Brain pericyte (primary cell): ENCODE measurements around the gene PURB.
"Not testable (repeated sequence)": the region's sequence is repeated elsewhere in the genome, so short reads cannot be mapped to it uniquely, and the experiment has no call there.

Source experiments
- DNase-seq: peaks from one replicate; pipeline ENCODE4 v3.0.0-alpha.2; 2012; ENCODE audit warnings: low read depth, low spot score

Gene PURB

DNA sequence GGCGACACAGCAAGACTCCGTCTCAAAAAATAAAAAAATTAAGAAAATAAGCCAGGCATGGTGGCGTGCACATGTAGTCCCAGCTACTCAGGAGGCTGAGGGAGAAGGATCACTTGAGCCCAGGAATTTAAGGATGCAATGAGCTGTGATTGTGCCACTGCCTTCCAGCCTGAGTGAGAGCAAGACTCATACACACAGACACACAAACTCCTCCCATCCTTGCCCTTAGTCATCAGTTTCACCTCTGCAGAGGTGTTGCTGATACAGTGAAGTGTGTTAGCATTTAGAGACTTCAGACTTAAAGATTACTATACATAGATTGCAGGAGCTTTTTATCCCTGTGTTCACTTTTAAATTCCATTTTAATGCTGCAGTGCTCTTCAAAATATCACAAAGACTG lies 31.9 kb downstream of the PURB start:
- DNase-seq = no peak

DNA sequence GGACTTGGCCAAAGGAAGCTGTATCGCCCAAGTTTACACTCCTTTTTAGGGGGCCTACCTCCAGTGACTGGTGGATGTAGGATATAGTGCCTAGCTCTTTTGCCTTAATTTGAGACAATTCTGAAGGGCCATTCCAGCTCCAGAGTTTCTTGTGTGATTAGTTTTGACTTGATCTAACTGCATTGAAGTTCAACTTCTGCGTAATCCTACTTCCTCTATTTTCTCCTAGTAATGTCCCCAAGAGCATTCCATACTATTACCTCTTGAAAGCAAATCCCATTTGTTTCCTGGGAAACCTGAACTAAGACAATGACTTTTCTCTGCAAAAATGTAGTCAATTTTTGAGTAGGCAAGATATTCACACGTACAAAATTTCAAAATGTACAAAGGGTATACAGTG lies 32.7 kb downstream of the PURB start:
- DNase-seq = no peak

DNA sequence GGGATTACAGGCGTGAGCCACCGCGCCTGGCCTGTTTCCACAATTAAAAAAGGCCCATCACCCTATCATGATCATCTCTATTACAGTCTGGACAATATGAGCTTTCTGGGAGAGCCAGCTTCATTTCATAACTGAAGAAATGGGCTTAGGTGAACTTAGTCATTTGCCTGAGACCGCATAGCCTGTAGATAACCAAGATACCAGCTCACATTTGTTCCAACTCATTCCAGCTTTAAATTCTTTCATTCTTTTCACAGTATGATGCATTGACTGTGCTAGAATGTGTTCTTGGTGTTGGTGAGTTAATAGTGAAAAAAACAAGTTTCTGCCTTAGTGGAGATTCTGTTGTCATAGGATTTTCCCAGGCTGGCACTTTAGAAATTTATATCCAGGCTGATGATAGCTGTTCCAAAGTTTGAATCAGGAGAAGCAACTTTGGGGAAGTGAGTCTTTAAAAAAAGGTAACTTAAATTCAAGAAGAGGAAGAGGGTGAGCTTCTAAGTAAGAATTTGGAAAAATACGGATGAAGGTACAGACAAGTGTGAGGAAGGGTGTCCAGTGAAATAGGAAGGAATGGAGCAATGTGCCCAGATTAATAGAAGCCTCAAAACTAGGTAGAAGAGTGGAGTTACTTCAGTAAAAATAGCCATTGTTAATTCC lies 35.3 kb downstream of the PURB start:
- no peak for DNase-seq

DNA sequence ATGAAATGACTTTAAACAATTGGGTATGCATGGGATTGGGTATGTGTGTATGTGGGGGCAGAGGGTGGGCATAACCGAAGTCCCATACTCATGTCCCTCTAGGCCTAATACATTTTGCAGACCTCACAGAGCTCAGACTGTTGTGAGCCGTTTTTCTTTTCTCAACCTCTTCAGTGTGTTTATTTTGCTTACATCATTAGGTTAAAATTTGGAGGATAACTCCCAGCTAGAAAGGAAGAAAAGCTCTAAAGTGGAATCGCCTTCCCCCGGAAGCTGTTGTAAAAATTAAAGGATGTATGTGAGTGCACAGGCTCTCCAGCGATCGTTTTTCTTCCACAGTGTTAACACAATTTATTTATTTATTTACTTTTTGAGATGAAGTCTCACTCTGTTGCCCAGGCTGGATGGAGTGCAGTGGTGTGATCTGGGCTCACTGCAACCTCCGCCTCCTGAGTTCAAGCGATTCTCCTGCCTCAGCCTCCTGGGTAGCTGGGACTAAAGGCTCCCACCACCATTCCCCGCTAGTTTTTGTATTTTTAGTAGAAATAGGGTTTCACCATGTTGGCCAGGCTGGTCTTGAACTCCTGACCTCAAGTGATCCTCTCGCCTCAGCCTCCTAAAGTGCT lies 36.0 kb downstream of the PURB start:
- DNase-seq = no peak

DNA sequence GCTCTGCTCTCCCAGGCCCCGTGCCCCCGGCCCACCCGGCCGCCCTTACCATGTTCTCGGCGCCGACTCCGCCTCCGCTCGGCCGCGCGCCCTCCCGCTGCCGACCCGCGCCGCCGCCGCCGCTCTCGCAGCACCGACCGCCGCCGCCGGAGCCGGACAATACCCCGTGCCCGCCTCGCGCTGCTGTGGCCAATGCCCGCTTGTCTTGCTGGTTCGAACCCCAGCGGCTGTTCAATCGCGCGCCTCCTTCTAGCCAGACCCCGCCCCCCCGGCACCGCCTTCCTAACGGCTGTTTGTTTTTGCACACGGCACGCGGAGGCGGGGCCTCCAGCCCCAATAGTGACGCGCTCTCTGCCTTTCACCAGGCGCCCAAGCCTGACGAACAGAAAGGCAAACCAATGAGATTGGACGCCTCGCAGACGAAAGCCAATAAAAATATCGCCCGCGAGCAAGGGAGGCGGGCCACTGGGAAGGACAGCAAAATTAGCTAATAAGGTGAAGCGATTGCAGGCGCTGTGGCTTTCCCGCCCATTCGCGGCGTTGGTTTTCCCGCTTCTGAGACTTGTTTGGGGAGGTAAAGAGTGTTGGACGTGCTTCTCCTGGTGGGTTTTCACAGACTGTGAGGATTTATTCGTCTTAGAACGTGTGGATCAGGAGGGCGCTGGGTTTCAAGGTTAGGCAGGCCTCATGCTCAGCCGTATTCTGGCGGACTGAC lies 37.3 kb downstream of the PURB start, which contains the start of gene H2AZ2:
Gene H2AZ2, minus strand, starts transcription at position 168 of the 715 bp plus-strand sequence. Its CDS starts 116 bp downstream, at position 52.
- peak; percentile 100 for DNase-seq

DNA sequence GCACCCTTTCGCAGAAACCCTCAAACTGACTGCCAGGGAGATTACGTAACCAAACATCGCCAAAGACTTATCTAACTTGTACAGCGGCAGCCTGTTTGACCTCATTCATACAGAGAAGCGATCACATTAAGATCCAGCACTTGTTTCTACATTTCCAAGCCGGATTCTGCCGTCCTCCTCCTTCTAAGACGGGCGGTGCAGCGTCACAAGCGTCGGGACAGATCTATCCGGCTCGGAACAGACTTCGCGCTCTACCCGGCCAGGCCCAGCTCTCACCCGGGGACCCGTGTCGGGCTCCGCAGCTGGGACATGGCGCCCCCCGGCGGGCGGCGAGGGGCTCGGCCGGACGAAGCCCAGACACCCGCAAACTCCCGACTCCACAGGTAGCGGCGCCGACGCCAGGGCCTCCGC lies 37.8 kb downstream of the PURB start:
- DNase-seq = peak; percentile 59

DNA sequence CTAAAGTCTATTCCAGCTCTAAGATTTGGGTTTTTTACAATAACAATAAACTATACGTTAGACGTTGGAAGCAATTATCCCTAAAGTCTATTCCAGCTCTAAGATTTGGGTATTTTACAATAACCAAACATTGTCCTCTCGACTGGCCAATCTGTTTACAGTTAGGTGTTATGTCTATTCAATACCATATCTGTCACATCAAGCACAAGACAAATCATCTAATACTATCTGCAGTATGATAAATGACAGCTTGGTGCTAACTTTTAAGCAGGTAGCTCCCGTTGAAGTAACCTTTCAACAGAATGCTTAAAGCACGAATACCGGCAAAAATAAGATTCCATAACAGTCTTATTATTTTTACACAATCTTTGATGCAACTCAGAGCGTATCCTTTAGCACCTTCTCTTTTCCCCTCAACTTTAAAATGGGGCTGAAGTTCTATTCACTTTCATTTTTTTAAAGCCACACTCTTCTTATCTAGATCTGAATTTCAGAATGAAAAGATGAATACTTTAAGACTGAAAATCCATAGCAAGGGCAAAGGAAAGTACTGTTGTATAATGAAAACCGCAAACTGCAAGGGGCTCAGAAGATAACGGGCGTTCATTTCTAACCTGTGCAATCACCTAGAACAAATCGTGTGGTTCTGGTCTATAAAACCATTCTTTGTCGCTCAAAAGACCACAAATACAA lies 38.4 kb downstream of the PURB start:
- DNase-seq = no peak

DNA sequence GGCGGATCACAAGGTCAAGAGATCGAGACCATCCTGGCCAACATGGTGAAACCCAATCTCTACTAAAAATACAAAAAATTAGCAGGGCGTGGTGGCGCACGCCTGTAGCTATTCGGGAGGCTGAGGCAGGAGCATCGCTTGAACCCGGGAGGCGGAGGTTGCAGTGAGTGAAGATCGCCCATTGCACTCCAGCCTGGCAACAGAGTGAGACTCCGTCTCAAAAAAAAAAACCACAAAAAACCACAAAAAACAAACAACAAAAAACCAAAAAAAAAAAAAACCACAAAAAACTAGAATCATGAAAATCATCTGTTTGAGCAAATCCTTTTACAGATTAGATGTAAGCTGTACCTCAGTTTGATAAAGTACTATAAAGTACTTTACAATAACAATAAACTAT lies 38.9 kb downstream of the PURB start:
- not testable (repeated sequence) for DNase-seq

DNA sequence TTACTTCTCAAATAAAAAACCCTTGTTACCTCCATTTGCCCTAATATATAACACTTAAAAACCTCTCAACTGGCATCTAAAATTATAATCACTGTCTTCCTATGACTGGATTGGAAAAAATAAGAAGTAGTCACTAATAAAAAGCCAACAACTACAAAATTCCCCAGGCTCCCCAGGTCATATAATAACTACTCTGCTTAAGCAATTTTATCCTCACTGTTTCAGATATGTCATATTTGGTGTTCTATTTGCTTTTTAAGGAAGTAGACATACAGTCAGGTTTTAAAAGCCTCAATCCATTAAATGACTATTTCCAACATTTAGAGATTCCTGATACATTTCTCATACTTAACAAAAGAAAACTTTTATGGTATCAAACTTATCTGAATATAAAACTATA lies 39.9 kb downstream of the PURB start:
- no peak for DNase-seq

DNA sequence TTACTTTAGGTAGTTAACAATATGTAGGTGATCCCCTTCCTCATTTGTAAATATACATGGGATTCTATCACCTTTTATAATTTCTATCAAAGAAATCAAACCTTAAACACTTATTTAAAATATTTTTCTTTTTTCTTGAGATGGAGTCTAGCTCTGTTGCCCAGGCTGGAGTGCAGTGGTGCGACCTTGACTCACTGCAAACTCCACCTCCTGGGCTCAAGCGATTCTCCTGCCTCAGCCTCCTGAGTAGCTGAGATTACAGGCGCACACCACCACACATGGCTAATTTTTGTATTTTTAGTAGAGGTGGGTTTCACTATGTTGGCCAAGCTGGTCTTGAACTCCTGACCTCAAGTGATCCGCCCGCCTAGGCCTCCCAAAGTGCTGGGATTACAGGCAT lies 41.9 kb downstream of the PURB start:
- not testable (repeated sequence) for DNase-seq

DNA sequence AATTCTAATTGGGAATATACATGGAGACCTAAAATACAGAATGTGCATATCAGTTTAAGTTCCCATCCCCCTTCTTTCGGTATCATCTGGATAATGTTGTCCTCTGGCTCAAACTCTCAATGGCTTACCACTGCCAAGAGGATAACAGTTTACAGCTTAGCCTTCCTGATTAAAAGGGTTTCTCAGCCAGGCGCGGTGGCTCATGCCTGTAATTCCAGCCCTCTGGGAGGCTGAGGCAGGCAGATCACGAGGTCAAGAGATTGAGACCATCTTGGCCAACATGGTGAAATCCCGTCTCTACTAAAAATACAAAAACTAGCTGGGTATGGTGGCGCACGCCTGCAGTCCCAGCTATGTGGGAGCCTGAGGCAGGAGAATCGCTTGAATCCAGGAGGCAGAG lies 42.7 kb downstream of the PURB start:
- not testable (repeated sequence) for DNase-seq

DNA sequence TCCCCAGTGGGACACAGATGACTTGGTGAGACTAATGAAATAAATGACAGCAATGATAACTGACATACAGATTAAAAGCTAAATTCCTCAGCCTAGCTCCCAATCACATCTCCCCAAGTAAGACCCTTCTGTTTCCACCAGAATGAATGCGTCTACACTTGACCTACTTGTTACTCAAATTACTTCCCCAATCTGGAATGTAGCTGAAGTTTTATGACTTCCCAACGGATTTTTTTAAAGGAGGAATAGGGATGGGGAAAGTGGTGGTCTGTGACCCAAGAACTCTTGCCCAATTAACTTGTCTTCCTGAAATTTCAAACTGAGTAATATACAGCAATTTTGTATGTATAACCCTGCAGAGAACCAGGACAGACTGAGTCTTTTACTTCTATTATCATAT lies 46.6 kb downstream of the PURB start:
- DNase-seq = no peak

DNA sequence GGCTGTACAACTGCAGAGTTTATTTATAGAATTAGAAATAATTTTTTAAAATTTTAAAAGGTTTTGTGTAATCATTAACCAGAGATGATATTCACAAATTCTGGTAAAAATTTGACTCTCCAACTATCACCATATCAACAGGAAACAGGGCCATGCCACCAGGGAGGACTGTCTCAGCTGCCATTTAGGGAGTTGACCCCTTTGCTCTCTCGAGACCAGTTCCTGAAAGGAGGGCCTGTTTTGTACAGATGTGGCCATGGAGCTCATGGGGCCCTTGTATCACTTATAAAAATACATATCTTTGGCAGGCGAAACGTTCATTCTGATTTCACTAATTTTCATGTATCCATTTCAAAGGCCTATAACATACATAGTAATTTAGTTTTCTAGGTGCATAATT lies 57.8 kb downstream of the PURB start:
- no peak for DNase-seq
